Lower leg skin (tissue), 4 donors: ENCODE data around the gene ARMH1. TPM values are rescaled to one million over a fixed set of nuclear protein-coding genes. Genes with fewer than 3 reads are reported as not detected.

Experiments used
- DNase-seq, 2 donors: peaks; one replicate each; pipeline ENCODE4 v3.0.0-alpha.2; 2019; ENCODE audit warnings: low spot score in 2 of 2
- H3K4me3 ChIP-seq: fragments of 200-600 bp; sonication (generic); 2 replicates; pipeline ENCODE4 v1.5.1; 2017; ENCODE audit warnings: mild to moderate bottlenecking, low read depth; ENCODE audit not compliant: poor library complexity, severe bottlenecking
- CTCF ChIP-seq, 3 donors: fragments of 450-650 bp; IDR thresholded peaks; one replicate each; pipeline ENCODE4 v1.5.1; 2016; ENCODE audit warnings: antibody characterized with exemption in 3 of 3, mild to moderate bottlenecking in 3 of 3, moderate library complexity in 2 of 3
- POLR2A ChIP-seq, 2 donors: fragments of 450-650 bp; IDR thresholded peaks; one replicate each; pipeline ENCODE4 v1.6.1; 2016 to 2017; ENCODE audit warnings: antibody characterized with exemption in 2 of 2, mild to moderate bottlenecking in 1 of 2, moderate library complexity in 1 of 2
- WGBS, 2 donors: methylation state at CpG; one replicate each; pipeline ENCODE4 v1.1.5; 2018; 5-methylcytosine and 5-hydroxymethylcytosine counted together
- intact Hi-C: fragments of 100-400 bp; cut with DNase I; formaldehyde crosslinking; loops from one replicate; pipeline ENCODE4 v1.15.0; 2023; ENCODE audit warnings: low total_unique reads
- total RNA-seq, 4 donors: library from RNA; depleted of rRNA; stranded (reverse); fragments of >200 nt; gene quantifications; one replicate each; pipeline ENCODE4 v1.1.0, GENCODE V29; 2016

Gene ARMH1
- total RNA-seq, 4 donors from 2014 or later = 2.7 TPM; not detected in 3

GRCh38 chr1:44652445-44653106 is 21.9 kb upstream of the ARMH1 start:
- intact Hi-C loops = no loop called here
- TF ChIP-seq CTCF (IDR thresholded peaks at IDR 0.05) (peak in 1 of 3 donors; percentile 78), POLR2A (IDR thresholded peaks at IDR 0.05) (no peak)

GRCh38 chr1:44653107-44653964 is 21.2 kb upstream of the ARMH1 start:
- no peak overlapping the region for H3K4me3 ChIP-seq
- WGBS, 2 donors = 64 to 68% methylated on average over 11 of the region's 11 CpGs
- TF ChIP-seq CTCF (IDR thresholded peaks at IDR 0.05) (no peak), POLR2A (IDR thresholded peaks at IDR 0.05) (no peak)
- intact Hi-C loops = no loop called here
- no peak for DNase-seq

More at GRCh38 chr1:44652445-44653106, 21.9 kb upstream of the ARMH1 start:
- peak; percentile 73 to 95 for DNase-seq
- WGBS, 2 donors = 48 to 53% methylated on average over 7 of the region's 7 CpGs
- H3K4me3 ChIP-seq = no peak overlapping the region

GRCh38 chr1:44654621-44655187 is 19.8 kb upstream of the ARMH1 start:
- no peak for DNase-seq
- intact Hi-C loops = no loop called here
- 91 to 93% methylated on average over 35 of the region's 35 CpGs for WGBS, 2 donors
- no peak overlapping the region for H3K4me3 ChIP-seq
- TF ChIP-seq POLR2A (IDR thresholded peaks at IDR 0.05) (no peak), CTCF (IDR thresholded peaks at IDR 0.05) (no peak)

- 79 to 80% methylated on average over 5 of the region's 5 CpGs for WGBS, 2 donors
- intact Hi-C loops = no loop called here
- H3K4me3 ChIP-seq = no peak overlapping the region
- no peak for TF ChIP-seq CTCF (IDR thresholded peaks at IDR 0.05)
- TF ChIP-seq POLR2A (IDR thresholded peaks at IDR 0.05) = no peak
- no peak for DNase-seq
Measured at GRCh38 chr1:44655609-44656008, 18.9 kb upstream of the ARMH1 start.

GRCh38 chr1:44659566-44659965 is 14.9 kb upstream of the ARMH1 start:
- H3K4me3 ChIP-seq = no peak overlapping the region
- intact Hi-C loops = no loop called here
- WGBS, 2 donors = 97 to 100% methylated on average over 4 of the region's 4 CpGs
- TF ChIP-seq CTCF (IDR thresholded peaks at IDR 0.05) = no peak
- TF ChIP-seq POLR2A (IDR thresholded peaks at IDR 0.05) = no peak
- DNase-seq = no peak
